MM.1S (cell line): ENCODE measurements around the gene HRAS.

ENCODE experiments used
- EZH2phosphoT487 ChIP-seq: fragments of 300-600 bp; sonication (generic); IDR thresholded peaks from 2 replicates; pipeline ENCODE4 v1.6.1; 2018; ENCODE audit warnings: antibody characterized with exemption, low read length
- TF ChIP-seq, protein P1 (sequence below): fragments of 300-600 bp; sonication (generic); IDR thresholded peaks from 2 replicates; pipeline ENCODE4 v1.5.1; 2016; ENCODE audit warnings: antibody characterized with exemption, low read length, mixed read lengths

DNA sequence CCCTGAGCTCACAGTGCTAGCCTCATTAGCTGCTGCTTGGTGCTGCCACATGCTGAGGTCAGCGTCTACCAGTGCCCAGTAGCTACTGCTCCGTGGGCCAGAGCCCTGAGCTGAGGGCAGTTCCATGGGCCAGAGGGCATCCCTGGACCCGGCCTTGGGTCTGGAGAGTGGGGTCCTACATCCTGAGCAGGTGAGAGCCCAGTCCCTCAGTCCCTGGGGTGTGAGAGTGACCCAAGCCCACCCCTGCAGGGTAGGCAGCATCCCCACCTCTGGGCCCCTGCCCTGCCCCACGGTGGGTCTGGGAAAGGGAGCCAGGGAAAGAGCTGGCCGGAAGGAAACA lies 15.3 kb upstream of the HRAS start:
- TF ChIP-seq, protein P1, sequence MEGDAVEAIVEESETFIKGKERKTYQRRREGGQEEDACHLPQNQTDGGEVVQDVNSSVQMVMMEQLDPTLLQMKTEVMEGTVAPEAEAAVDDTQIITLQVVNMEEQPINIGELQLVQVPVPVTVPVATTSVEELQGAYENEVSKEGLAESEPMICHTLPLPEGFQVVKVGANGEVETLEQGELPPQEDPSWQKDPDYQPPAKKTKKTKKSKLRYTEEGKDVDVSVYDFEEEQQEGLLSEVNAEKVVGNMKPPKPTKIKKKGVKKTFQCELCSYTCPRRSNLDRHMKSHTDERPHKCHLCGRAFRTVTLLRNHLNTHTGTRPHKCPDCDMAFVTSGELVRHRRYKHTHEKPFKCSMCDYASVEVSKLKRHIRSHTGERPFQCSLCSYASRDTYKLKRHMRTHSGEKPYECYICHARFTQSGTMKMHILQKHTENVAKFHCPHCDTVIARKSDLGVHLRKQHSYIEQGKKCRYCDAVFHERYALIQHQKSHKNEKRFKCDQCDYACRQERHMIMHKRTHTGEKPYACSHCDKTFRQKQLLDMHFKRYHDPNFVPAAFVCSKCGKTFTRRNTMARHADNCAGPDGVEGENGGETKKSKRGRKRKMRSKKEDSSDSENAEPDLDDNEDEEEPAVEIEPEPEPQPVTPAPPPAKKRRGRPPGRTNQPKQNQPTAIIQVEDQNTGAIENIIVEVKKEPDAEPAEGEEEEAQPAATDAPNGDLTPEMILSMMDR: no peak
- TF ChIP-seq EZH2phosphoT487: no peak
